ENCODE data around the gene OPN3. TPM values are rescaled to one million over a fixed set of nuclear protein-coding genes. Genes with fewer than 3 reads are reported as not detected.
A peak's percentile ranks its signal among the peaks of the same experiment; 100 is the strongest.

The OPN3 gene
- polyA plus RNA-seq, 1 experiment: 14.1 TPM

DNA sequence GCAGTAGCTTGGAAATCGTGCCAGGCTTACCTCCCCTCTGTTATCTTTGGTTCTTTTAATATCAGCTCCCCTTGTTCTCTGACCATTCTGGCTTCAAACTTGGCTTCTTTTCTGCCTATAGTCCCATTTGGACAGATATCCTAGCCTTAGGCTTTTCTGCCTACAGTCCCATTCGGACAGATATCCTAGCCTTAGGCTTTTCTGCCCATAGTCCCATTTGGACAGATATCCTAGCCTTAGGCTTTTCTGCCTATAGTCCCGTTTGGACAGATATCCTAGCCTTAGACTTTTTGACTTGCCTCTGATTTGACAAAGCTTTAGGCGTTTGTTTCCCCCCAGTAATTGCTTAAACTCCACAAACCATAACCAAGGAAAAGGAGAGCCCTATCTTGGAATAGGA lies 25.6 kb downstream of the OPN3 start:
- no peak for DNase-seq (ENCODE audit: low read depth)
- CTCF ChIA-PET: interaction anchor here (1.2 kb wide), 1 partner anchor 73 kb away, joined by 3 read pairs; no protein-coding TSS in a partner anchor
- TF ChIP-seq, protein P1, sequence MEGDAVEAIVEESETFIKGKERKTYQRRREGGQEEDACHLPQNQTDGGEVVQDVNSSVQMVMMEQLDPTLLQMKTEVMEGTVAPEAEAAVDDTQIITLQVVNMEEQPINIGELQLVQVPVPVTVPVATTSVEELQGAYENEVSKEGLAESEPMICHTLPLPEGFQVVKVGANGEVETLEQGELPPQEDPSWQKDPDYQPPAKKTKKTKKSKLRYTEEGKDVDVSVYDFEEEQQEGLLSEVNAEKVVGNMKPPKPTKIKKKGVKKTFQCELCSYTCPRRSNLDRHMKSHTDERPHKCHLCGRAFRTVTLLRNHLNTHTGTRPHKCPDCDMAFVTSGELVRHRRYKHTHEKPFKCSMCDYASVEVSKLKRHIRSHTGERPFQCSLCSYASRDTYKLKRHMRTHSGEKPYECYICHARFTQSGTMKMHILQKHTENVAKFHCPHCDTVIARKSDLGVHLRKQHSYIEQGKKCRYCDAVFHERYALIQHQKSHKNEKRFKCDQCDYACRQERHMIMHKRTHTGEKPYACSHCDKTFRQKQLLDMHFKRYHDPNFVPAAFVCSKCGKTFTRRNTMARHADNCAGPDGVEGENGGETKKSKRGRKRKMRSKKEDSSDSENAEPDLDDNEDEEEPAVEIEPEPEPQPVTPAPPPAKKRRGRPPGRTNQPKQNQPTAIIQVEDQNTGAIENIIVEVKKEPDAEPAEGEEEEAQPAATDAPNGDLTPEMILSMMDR (IDR thresholded peaks at IDR 0.05; ENCODE audit: insufficient read depth, low read depth, low read length): no peak
- H3K36me3 ChIP-seq (ENCODE audit: control insufficient read depth, insufficient read depth, low read length): no peaks in the 10 kb centered on the region
- no peak overlapping the region for H3K4me3 ChIP-seq (ENCODE audit: low read depth, low read length)
- POLR2A ChIA-PET: no interaction called here
- no peaks in the 10 kb centered on the region for H3K27me3 ChIP-seq (ENCODE audit: control insufficient read depth, insufficient read depth, low read length)

DNA sequence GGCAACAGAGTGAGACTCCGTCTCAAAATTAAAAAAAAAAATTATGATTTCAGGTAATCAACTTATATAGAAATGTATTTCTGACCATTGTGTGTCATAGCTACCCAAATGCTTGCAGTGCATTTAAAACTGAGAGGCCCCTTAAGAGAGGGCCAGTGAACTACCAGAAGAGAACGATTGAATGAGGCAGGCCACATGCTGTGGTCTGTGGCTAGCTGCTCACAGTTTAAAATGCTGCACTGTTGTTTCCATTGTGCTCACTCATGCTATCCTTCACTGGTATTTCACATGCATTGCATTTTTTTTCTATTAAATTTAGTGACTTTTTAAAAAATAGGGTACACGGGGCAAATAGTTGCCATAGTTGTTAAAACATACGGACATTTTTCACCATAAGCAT lies 26.0 kb downstream of the OPN3 start:
- no peak for DNase-seq (ENCODE audit: low read depth)
- Histone ChIP-seq H3K36me3 (ENCODE audit: control insufficient read depth, insufficient read depth, low read length) (no peaks in the 10 kb centered on the region), H3K4me3 (ENCODE audit: low read depth, low read length) (no peak overlapping the region), H3K27me3 (ENCODE audit: control insufficient read depth, insufficient read depth, low read length) (no peaks in the 10 kb centered on the region)
- TF ChIP-seq, protein P1 (IDR thresholded peaks at IDR 0.05; ENCODE audit: insufficient read depth, low read depth, low read length): no peak
- CTCF ChIA-PET: interaction anchor here (1.2 kb wide), 1 partner anchor 73 kb away, joined by 3 read pairs; no protein-coding TSS in a partner anchor
- POLR2A ChIA-PET: no interaction called here

DNA sequence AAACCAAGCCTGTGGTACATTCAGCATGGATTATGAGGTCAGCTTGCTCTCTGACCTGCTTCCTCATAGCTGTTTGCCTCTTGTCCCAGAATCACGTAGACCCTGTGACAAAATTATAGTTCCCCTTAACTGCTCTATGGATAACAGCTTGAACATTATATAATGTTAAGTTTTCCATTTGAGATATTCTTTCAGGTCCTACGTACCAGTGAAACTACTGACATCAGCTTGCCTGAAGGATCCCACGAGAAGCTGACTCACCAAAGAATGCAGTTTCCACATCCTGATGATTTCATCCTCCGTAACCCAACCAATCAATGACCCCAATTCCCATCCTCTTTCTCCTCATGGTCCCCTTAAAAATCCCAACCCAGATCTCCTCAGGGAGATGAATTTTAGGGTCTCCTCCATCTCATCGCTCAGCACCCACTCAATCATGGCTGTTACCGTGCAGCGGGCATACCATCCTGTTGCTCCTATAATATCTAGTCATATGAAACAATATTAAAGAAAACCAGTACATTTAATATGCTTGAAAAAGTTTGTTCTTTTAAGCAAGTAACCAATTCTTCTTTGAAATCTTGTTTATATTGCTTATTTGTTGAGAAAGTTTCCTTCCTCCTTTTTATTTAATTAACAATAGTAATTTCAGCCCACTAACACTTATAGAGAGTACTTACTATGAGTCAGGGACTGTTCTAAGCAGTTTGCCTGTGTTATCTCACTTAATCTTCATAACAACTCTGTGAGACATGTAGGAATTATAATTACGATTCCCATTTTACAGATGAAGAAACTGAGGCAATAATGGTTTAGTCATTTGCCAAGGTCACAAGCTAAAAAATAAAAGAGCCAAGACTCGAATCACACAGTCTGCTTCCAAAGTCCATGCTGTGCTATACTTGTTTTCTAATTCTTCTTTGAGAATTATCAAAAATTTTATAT lies 27.4 kb downstream of the OPN3 start:
- Histone ChIP-seq H3K27me3 (ENCODE audit: control insufficient read depth, insufficient read depth, low read length) (no peaks in the 10 kb centered on the region), H3K36me3 (ENCODE audit: control insufficient read depth, insufficient read depth, low read length) (no peaks in the 10 kb centered on the region), H3K4me3 (ENCODE audit: low read depth, low read length) (no peak overlapping the region)
- POLR2A ChIA-PET: no interaction called here
- CTCF ChIA-PET: interaction anchor here (0.7 to 4.0 kb wide), 11 partner anchors 10 to 386 kb away, joined by 3 to 37 read pairs (median 6); partner anchors contain the start of gene EXO1
- no peak for DNase-seq (ENCODE audit: low read depth)
- TF ChIP-seq, protein P1 (IDR thresholded peaks at IDR 0.05; ENCODE audit: insufficient read depth, low read depth, low read length): no peak

DNA sequence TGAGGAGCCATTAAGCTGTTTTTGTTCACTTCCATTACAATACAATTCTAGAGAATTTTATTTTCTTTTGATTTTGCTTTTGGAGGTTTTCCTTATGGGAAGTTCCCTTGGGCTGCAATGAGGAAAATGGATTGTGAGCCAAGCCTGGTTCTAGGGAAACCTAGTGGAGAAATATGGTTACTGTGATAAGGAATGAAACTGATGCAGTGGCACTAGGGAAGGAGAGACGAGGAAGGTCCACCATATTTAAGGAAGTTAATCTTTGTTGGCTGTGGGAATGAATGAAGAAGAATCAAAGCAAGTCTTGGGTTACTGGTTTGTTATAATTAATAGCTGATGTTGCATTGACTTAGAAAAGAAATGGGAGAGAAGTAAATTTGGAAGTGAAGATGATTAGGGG lies 28.4 kb downstream of the OPN3 start:
- TF ChIP-seq, protein P1 (IDR thresholded peaks at IDR 0.05; ENCODE audit: insufficient read depth, low read depth, low read length): no peak
- DNase-seq (ENCODE audit: low read depth): no peak
- POLR2A ChIA-PET: no interaction called here
- no peaks in the 10 kb centered on the region for H3K36me3 ChIP-seq (ENCODE audit: control insufficient read depth, insufficient read depth, low read length)
- no peak overlapping the region for H3K4me3 ChIP-seq (ENCODE audit: low read depth, low read length)
- CTCF ChIA-PET: interaction anchor here (0.5 to 4.0 kb wide), 23 partner anchors 9 to 409 kb away, joined by 3 to 37 read pairs (median 6); partner anchors contain the start of genes CHML, MAP1LC3C and OPN3
- H3K27me3 ChIP-seq (ENCODE audit: control insufficient read depth, insufficient read depth, low read length): no peaks in the 10 kb centered on the region

DNA sequence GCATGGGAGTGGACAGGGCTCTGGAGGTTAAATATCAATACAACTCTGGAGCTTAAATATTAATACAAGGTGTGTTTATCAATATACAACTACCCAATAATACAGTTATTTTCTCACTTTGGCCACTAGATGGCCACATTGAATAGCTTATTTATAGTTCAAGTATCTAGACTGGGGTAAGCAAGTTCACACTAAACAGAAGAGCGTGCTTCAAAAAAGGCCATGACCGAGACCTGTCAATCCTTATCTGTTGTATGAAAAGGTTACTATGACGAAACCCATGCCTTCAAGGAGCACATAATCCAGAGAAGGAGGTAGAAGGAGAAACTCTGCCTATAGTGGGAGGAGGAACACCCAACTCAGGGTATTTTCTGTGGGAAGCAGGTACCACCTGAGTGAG lies 29.1 kb downstream of the OPN3 start:
- Histone ChIP-seq H3K27me3 (ENCODE audit: control insufficient read depth, insufficient read depth, low read length) (no peaks in the 10 kb centered on the region), H3K4me3 (ENCODE audit: low read depth, low read length) (no peak overlapping the region), H3K36me3 (ENCODE audit: control insufficient read depth, insufficient read depth, low read length) (no peaks in the 10 kb centered on the region)
- TF ChIP-seq, protein P1 (IDR thresholded peaks at IDR 0.05; ENCODE audit: insufficient read depth, low read depth, low read length): peak; percentile 54
- CTCF ChIA-PET: interaction anchor here (0.6 to 4.0 kb wide), 27 partner anchors 8 to 410 kb away, joined by 3 to 37 read pairs (median 6); partner anchors contain the start of genes CHML, EXO1, MAP1LC3C and OPN3
- POLR2A ChIA-PET: interaction anchor here (0.5 to 1.1 kb wide), 2 partner anchors 19 to 206 kb away, joined by 3 read pairs; no protein-coding TSS in a partner anchor
- no peak for DNase-seq (ENCODE audit: low read depth)

Measured in BJ (cell line).